ENCODE measurements around the gene STX1B.

STX1B gene

GRCh38 chr16:30979170-30980022 is 31.0 kb downstream of the STX1B start:
- DNase-seq (ENCODE audit: low spot score), result no peak

- no peak for DNase-seq (ENCODE audit: low spot score)
Observed at GRCh38 chr16:30977502-30977901, 32.9 kb downstream of the STX1B start.

- DNase-seq (ENCODE audit: low spot score), result no peak
Observed at GRCh38 chr16:30976486-30976885, 34.0 kb downstream of the STX1B start.

- DNase-seq (ENCODE audit: low spot score), result no peak
Observed at GRCh38 chr16:30974348-30974747, 36.1 kb downstream of the STX1B start.

- no peak for DNase-seq (ENCODE audit: low spot score)
Observed at GRCh38 chr16:30972872-30973271, 37.6 kb downstream of the STX1B start.

- DNase-seq (ENCODE audit: low spot score), result no peak
Observed at GRCh38 chr16:30971298-30971697, 39.1 kb downstream of the STX1B start.

- no peak for DNase-seq (ENCODE audit: low spot score)
Observed at GRCh38 chr16:30969246-30969842, 41.1 kb downstream of the STX1B start.

GRCh38 chr16:30967795-30968194 is 42.6 kb downstream of the STX1B start:
- DNase-seq (ENCODE audit: low spot score), result no peak

- no peak for DNase-seq (ENCODE audit: low spot score)
Observed at GRCh38 chr16:30966033-30966619, 44.3 kb downstream of the STX1B start.

GRCh38 chr16:30965436-30965835 is 45.0 kb downstream of the STX1B start:
- DNase-seq (ENCODE audit: low spot score), result no peak

- no peak for DNase-seq (ENCODE audit: low spot score)
Observed at GRCh38 chr16:30964574-30965226, 45.7 kb downstream of the STX1B start.

GRCh38 chr16:30963925-30964511 is 46.4 kb downstream of the STX1B start:
- DNase-seq (ENCODE audit: low spot score), result no peak

- no peak for DNase-seq (ENCODE audit: low spot score)
Observed at GRCh38 chr16:30961384-30961783, 49.1 kb downstream of the STX1B start.

GRCh38 chr16:30958175-30959079 is 52.0 kb downstream of the STX1B start:
- DNase-seq (ENCODE audit: low spot score), result peak; percentile 57

GRCh38 chr16:30957456-30958174 is 52.8 kb downstream of the STX1B start, which contains the start of gene SETD1A:
TSS of gene SETD1A (plus strand) at chr16:30957754. CDS start at chr16:30958732, 978 bp downstream.
- peak; percentile 94 for DNase-seq (ENCODE audit: low spot score)

GRCh38 chr16:30956601-30957455 is 53.6 kb downstream of the STX1B start:
- DNase-seq (ENCODE audit: low spot score), result peak; percentile 93

GRCh38 chr16:30954993-30955392 is 55.4 kb downstream of the STX1B start:
- DNase-seq (ENCODE audit: low spot score), result no peak

GRCh38 chr16:30953511-30954124 is 56.8 kb downstream of the STX1B start:
- peak; percentile 62 for DNase-seq (ENCODE audit: low spot score)

- DNase-seq (ENCODE audit: low spot score), result no peak
Observed at GRCh38 chr16:30953111-30953510, 57.3 kb downstream of the STX1B start.

All from kidney tubule cell (primary cell).